Kidney (tissue), 14 donors: ENCODE measurements around the gene SGCA. TPM values are rescaled to one million over a fixed set of nuclear protein-coding genes. Genes with fewer than 3 reads are reported as not detected.

Experiments
- DNase-seq, 5 donors: peaks; one replicate each; pipeline ENCODE4 v3.0.0-alpha.2; 2013 to 2020
- FAIRE-seq: peaks from 2 replicates; lab custom pipeline; 2012; peaks lifted over from hg19 to GRCh38; lab: Jason Lieb, UNC
- H3K27ac ChIP-seq, 2 donors: one replicate each; pipeline ENCODE4 v1.7.0; 2013; ENCODE audit warnings: low read depth in 2 of 2, low read length in 2 of 2, inconsistent platforms in 1 of 2
- H3K27me3 ChIP-seq: one replicate; pipeline ENCODE4 v1.7.1; 2013; ENCODE audit warnings: low read length, inconsistent platforms; ENCODE audit not compliant: control insufficient read depth, insufficient read depth
- H3K36me3 ChIP-seq, 3 donors: one replicate each; pipeline versions ENCODE4 v1.7.0 to v1.7.1; 2013; ENCODE audit warnings: low read length in 3 of 3, control low read depth in 1 of 3, inconsistent platforms in 1 of 3; ENCODE audit not compliant: insufficient read depth in 3 of 3, control insufficient read depth in 2 of 3
- H3K4me1 ChIP-seq, 3 donors: one replicate each; pipeline versions ENCODE4 v1.7.0 to v1.7.1; 2013; ENCODE audit warnings: low read length in 3 of 3, inconsistent platforms in 1 of 3, low read depth in 1 of 3; ENCODE audit not compliant: control insufficient read depth in 2 of 3, insufficient read depth in 2 of 3
- H3K4me3 ChIP-seq, 3 donors: one replicate each; pipeline versions ENCODE4 v1.7.0 to v1.8.1; 2013; ENCODE audit warnings: low read length in 3 of 3, control low read depth in 1 of 3, inconsistent platforms in 1 of 3
- H3K9ac ChIP-seq, 3 donors: one replicate each; pipeline versions ENCODE4 v1.7.0 to v1.7.1; 2013; ENCODE audit warnings: low read length in 3 of 3, control low read depth in 1 of 3, inconsistent platforms in 1 of 3
- H3K9me3 ChIP-seq, 3 donors: one replicate each; pipeline versions ENCODE4 v1.7.0 to v1.7.1; 2013; ENCODE audit warnings: low read length in 3 of 3, control low read depth in 1 of 3, inconsistent platforms in 1 of 3; ENCODE audit not compliant: control insufficient read depth in 2 of 3, insufficient read depth in 1 of 3
- intact Hi-C: fragments of 100-400 bp; cut with DNase I; formaldehyde crosslinking; loops from one replicate; pipeline ENCODE4 v1.11.1; 2022
- polyA plus RNA-seq: library from polyadenylated mRNA; stranded (reverse); fragments of 350-450 nt; fragmentation: Illumina TruSeq; extraction: RNeasy Lipid Tissue Mini Kit (QIAGEN cat#74804); gene quantifications from one replicate; pipeline ENCODE4 v1.2.3, GENCODE V29; 2014; ENCODE audit warnings: low read depth, low replicate concordance; ENCODE audit not compliant: insufficient read depth
- total RNA-seq: library from RNA; stranded (reverse); fragmentation: NEBNext Ultra II Directional; extraction: Animal tissue kit (Norgen Biotek cat#: 25700); gene quantifications from one replicate; pipeline ENCODE4 v1.2.1, GENCODE V29; 2021
- TF ChIP-seq, protein P1 (sequence below): IDR thresholded peaks from 3 replicates; pipeline ENCODE4 v1.5.1; 2012; ENCODE audit warnings: mild to moderate bottlenecking, moderate library complexity, borderline replicate concordance; ENCODE audit not compliant: insufficient read depth; ENCODE audit errors: extremely low read depth
- donor health status: control.
- donor health status: control.
- donor health status: control.
- donor health status: control.
- donor health status: control.
- donor health status: DM: yes; HTN: yes; CAD: no.
- donor health status: Normal renal cell carcinoma (clear cell type).

SGCA gene
- total and polyA plus RNA-seq, 2 donors from 2014 or later, result 4.2 to 5.5 TPM

DNA sequence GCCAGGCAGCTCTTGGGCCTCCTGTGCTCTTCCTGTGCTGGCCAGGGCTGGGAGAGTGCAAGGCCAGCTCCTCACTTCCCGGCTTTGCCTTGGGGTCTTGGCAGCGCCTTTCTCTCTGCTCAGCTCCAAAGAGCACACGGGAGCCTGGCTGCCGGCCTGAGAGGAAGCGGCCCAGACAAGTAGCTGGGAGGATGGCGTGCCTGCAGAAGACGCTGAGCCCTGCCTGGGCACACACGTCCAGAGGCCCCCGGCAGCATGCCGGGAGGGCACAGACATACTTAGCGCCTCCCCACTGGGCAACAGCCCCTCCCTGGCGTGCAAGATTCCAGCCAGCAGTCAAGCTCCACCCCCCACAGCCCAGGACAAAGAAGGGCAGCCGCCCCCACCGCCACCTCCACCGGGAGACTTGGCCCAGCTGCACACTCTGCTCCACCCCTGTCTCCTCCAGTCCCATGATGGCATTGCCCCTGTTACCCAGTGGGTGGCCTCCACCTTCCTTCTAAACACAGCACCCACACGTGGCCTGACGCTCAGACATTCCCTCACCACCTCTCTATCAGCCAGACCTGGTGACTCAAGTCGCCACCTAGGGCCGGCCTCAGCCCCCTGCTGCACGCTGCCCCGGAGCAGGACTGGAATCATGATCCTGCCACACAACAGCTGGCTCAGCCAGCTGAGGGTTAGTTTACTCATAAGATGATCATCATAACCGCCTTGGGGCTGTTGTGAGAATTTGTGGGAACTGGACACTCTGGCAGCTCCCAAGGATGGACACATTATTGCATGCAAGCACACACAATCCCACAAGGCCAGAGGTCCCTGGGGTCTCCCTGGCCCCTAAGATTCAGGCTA is 12.4 kb downstream of the SGCA start:
- DNase-seq (peak; percentile 69 to 90 (median 81)), FAIRE-seq (no peak)
- Histone ChIP-seq H3K27ac (peak overlapping the region; percentile 62 to 71), H3K4me3 (no peak overlapping the region), H3K36me3 (no peaks in the 10 kb centered on the region), H3K9ac (peak overlapping the region in 2 of 3 donors; percentile 8 to 47), H3K27me3 (no peaks in the 10 kb centered on the region), H3K4me1 (peaks cover 0 to 19% (median 12%) of the 10 kb centered on the region in 3 donors), H3K9me3 (no peaks in the 10 kb centered on the region)
- TF ChIP-seq, protein P1, sequence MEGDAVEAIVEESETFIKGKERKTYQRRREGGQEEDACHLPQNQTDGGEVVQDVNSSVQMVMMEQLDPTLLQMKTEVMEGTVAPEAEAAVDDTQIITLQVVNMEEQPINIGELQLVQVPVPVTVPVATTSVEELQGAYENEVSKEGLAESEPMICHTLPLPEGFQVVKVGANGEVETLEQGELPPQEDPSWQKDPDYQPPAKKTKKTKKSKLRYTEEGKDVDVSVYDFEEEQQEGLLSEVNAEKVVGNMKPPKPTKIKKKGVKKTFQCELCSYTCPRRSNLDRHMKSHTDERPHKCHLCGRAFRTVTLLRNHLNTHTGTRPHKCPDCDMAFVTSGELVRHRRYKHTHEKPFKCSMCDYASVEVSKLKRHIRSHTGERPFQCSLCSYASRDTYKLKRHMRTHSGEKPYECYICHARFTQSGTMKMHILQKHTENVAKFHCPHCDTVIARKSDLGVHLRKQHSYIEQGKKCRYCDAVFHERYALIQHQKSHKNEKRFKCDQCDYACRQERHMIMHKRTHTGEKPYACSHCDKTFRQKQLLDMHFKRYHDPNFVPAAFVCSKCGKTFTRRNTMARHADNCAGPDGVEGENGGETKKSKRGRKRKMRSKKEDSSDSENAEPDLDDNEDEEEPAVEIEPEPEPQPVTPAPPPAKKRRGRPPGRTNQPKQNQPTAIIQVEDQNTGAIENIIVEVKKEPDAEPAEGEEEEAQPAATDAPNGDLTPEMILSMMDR, result peak; percentile 41
- intact Hi-C loops, result no loop called here

DNA sequence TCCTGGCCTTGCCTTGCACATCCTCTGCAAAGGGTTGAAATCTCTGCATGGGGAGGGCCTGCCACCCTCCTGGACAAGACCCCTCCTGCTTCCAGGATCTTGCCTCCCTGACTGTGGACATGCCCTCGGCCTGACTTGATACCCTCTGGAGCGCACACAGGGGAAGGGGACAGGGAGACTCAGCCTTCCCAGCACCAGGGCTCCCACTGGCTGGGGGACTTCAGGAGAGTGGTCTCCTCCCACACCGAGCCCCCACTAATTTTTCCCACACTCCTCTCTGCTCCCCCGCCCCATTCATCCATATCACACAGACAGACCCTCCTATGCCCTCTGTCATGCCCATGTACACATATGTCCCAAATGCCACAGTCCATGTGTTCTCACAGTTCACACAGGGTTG is 14.3 kb downstream of the SGCA start:
- TF ChIP-seq, protein P1, result no peak
- H3K36me3 ChIP-seq, result no peaks in the 10 kb centered on the region
- no peaks in the 10 kb centered on the region for H3K27me3 ChIP-seq
- no peak overlapping the region for H3K9ac ChIP-seq
- peaks cover 0 to 19% (median 12%) of the 10 kb centered on the region in 3 donors for H3K4me1 ChIP-seq
- H3K9me3 ChIP-seq, result no peaks in the 10 kb centered on the region
- intact Hi-C loops, result no loop called here
- H3K4me3 ChIP-seq, result no peak overlapping the region
- FAIRE-seq (no peak), DNase-seq (peak in 1 of 5 donors; percentile 27)
- H3K27ac ChIP-seq, result no peak overlapping the region

DNA sequence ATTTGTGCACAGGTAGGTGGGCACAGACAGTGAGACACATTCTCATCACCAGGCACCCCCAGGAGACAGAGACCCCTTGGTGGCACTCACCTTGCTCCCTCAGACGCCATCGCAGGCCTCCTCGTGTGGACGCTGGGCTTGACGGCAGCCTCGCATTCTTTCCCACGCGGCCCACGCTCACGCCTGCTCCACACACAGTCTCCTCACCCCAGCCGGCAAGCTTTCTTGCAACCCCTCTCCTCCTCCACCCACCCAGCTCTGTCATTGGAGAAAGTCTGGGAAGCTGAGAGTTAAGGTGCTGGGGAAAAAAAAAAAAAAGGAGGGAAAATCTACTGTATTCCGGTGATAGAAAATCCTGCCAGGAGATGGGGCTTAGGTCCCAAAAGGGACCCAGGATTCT is 14.8 kb downstream of the SGCA start:
- DNase-seq (peak in 1 of 5 donors; percentile 66), FAIRE-seq (no peak)
- no peak overlapping the region for H3K9ac ChIP-seq
- no peaks in the 10 kb centered on the region for H3K9me3 ChIP-seq
- no peak overlapping the region for H3K27ac ChIP-seq
- no peaks in the 10 kb centered on the region for H3K36me3 ChIP-seq
- TF ChIP-seq, protein P1, result no peak
- H3K4me3 ChIP-seq, result no peak overlapping the region
- H3K27me3 ChIP-seq, result no peaks in the 10 kb centered on the region
- intact Hi-C loops, result no loop called here
- peaks cover 0 to 19% (median 12%) of the 10 kb centered on the region in 3 donors for H3K4me1 ChIP-seq
